ENCODE measurements around the gene EPHA10. TPM values are rescaled to one million over a fixed set of nuclear protein-coding genes. Genes with fewer than 3 reads are reported as not detected.

Gene EPHA10
- polyA plus RNA-seq, 1 donor from 2014 or later = 39.4 TPM

GRCh38 chr1:37752213-37752582 lies 12.7 kb downstream of the EPHA10 start:
- Histone ChIP-seq H4K20me1 (ENCODE audit: insufficient read depth) (no peaks in the 10 kb centered on the region), H3K9ac (ENCODE audit: low read length) (peak overlapping the region; percentile 26), H2AFZ (ENCODE audit: low read depth, low read length) (peak overlapping the region; percentile 33), H3K79me2 (replicated peaks; ENCODE audit: insufficient read depth, low read length) (no peaks in the 10 kb centered on the region), H3K4me2 (ENCODE audit: low read length) (no peak overlapping the region), H3K9me3 (ENCODE audit: low read length) (peaks cover under 1% of the 10 kb centered on the region), H3K9me2 (ENCODE audit: insufficient read depth, low read length) (no peaks in the 10 kb centered on the region), H3K4me3 (ENCODE audit: low read length) (peak overlapping the region; percentile 56), H3K27ac (ENCODE audit: low read length) (no peak overlapping the region), H3F3A (ENCODE audit: insufficient read depth, low read length, poor library complexity, severe bottlenecking) (no peaks in the 10 kb centered on the region), H3K36me3 (ENCODE audit: insufficient read depth, low read length) (no peaks in the 10 kb centered on the region), H3K27me3 (ENCODE audit: insufficient read depth, low read depth, low read length) (peaks cover 54% of the 10 kb centered on the region)
- TF ChIP-seq MXI1 (conservative IDR thresholded peaks at IDR 0.05; ENCODE audit: poor library complexity, severe bottlenecking) = no peak
- no peak for TF ChIP-seq TAF1 (IDR thresholded peaks at IDR 0.05; ENCODE audit: low read depth)
- TF ChIP-seq EZH2 (IDR thresholded peaks at IDR 0.05; ENCODE audit: borderline replicate concordance, insufficient read depth, low read length, poor library complexity, severe bottlenecking) = no peak
- no peak for TF ChIP-seq SMC3 (conservative IDR thresholded peaks at IDR 0.05; ENCODE audit: poor library complexity)

- H3F3A ChIP-seq (ENCODE audit: insufficient read depth, low read length, poor library complexity, severe bottlenecking) = no peaks in the 10 kb centered on the region
- peaks cover 4% of the 10 kb centered on the region for H3K9me3 ChIP-seq (ENCODE audit: low read length)
- no peak overlapping the region for H3K9ac ChIP-seq (ENCODE audit: low read length)
- no peak overlapping the region for H3K4me2 ChIP-seq (ENCODE audit: low read length)
- H3K27ac ChIP-seq (ENCODE audit: low read length) = no peak overlapping the region
- H3K4me3 ChIP-seq (ENCODE audit: low read length) = no peak overlapping the region
- TF ChIP-seq SMC3 (conservative IDR thresholded peaks at IDR 0.05; ENCODE audit: poor library complexity) (no peak), EP300 (conservative IDR thresholded peaks at IDR 0.05; ENCODE audit: poor library complexity, severe bottlenecking) (no peak), RAD21 (conservative IDR thresholded peaks at IDR 0.05) (no peak), MXI1 (conservative IDR thresholded peaks at IDR 0.05; ENCODE audit: poor library complexity, severe bottlenecking) (no peak), EZH2 (IDR thresholded peaks at IDR 0.05; ENCODE audit: borderline replicate concordance, insufficient read depth, low read length, poor library complexity, severe bottlenecking) (no peak), POLR2AphosphoS5 (IDR thresholded peaks at IDR 0.05) (no peak), TAF1 (IDR thresholded peaks at IDR 0.05; ENCODE audit: low read depth) (no peak)
- TF ChIP-seq, protein P1, sequence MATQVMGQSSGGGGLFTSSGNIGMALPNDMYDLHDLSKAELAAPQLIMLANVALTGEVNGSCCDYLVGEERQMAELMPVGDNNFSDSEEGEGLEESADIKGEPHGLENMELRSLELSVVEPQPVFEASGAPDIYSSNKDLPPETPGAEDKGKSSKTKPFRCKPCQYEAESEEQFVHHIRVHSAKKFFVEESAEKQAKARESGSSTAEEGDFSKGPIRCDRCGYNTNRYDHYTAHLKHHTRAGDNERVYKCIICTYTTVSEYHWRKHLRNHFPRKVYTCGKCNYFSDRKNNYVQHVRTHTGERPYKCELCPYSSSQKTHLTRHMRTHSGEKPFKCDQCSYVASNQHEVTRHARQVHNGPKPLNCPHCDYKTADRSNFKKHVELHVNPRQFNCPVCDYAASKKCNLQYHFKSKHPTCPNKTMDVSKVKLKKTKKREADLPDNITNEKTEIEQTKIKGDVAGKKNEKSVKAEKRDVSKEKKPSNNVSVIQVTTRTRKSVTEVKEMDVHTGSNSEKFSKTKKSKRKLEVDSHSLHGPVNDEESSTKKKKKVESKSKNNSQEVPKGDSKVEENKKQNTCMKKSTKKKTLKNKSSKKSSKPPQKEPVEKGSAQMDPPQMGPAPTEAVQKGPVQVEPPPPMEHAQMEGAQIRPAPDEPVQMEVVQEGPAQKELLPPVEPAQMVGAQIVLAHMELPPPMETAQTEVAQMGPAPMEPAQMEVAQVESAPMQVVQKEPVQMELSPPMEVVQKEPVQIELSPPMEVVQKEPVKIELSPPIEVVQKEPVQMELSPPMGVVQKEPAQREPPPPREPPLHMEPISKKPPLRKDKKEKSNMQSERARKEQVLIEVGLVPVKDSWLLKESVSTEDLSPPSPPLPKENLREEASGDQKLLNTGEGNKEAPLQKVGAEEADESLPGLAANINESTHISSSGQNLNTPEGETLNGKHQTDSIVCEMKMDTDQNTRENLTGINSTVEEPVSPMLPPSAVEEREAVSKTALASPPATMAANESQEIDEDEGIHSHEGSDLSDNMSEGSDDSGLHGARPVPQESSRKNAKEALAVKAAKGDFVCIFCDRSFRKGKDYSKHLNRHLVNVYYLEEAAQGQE (IDR thresholded peaks at IDR 0.05; ENCODE audit: borderline replicate concordance) = no peak
- TF ChIP-seq, protein P2, sequence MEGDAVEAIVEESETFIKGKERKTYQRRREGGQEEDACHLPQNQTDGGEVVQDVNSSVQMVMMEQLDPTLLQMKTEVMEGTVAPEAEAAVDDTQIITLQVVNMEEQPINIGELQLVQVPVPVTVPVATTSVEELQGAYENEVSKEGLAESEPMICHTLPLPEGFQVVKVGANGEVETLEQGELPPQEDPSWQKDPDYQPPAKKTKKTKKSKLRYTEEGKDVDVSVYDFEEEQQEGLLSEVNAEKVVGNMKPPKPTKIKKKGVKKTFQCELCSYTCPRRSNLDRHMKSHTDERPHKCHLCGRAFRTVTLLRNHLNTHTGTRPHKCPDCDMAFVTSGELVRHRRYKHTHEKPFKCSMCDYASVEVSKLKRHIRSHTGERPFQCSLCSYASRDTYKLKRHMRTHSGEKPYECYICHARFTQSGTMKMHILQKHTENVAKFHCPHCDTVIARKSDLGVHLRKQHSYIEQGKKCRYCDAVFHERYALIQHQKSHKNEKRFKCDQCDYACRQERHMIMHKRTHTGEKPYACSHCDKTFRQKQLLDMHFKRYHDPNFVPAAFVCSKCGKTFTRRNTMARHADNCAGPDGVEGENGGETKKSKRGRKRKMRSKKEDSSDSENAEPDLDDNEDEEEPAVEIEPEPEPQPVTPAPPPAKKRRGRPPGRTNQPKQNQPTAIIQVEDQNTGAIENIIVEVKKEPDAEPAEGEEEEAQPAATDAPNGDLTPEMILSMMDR (IDR thresholded peaks at IDR 0.05; ENCODE audit: poor library complexity, severe bottlenecking) = no peak
- H3K27me3 ChIP-seq (ENCODE audit: insufficient read depth, low read depth, low read length) = peaks cover 19% of the 10 kb centered on the region
- H4K20me1 ChIP-seq (ENCODE audit: insufficient read depth) = no peaks in the 10 kb centered on the region
- no peaks in the 10 kb centered on the region for H3K79me2 ChIP-seq (replicated peaks; ENCODE audit: insufficient read depth, low read length)
- H3K9me2 ChIP-seq (ENCODE audit: insufficient read depth, low read length) = no peaks in the 10 kb centered on the region
- no peaks in the 10 kb centered on the region for H3K36me3 ChIP-seq (ENCODE audit: insufficient read depth, low read length)
- H2AFZ ChIP-seq (ENCODE audit: low read depth, low read length) = no peak overlapping the region
Measured at GRCh38 chr1:37748565-37748964, 16.4 kb downstream of the EPHA10 start.
